ENCODE data around the gene POLR2A.

The POLR2A gene

DNA sequence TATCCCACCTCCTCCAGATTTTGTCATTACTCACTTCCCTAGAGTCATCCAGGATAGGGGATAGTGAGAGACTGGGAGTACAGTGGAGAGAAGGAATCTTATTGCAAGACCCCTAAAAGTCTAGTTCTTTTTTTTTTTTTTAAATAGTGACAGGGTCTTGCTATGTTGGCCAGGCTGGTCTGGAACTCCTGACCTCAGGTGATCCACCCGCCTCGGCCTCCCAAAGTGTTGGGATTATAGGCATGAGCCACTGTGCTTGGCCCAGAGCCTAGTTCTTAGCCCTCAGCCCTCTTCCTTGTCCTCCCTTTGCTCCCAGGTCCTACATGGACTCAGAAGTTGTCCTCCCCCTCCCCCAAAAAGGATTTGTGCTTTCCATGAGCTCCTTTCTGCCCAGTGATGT is 42.0 kb upstream of the POLR2A start:
- Histone ChIP-seq H3K4ac (ENCODE audit: low read depth, low read length) (no peak overlapping the region), H4K8ac (ENCODE audit: low read depth, low read length) (no peak overlapping the region), H3K4me2 (ENCODE audit: low read length) (no peak overlapping the region), H3K36me3 (ENCODE audit: control insufficient read depth, insufficient read depth, low read length) (no peaks in the 10 kb centered on the region), H2AK5ac (ENCODE audit: low read length) (no peak overlapping the region), H2BK120ac (ENCODE audit: low read depth, low read length) (no peak overlapping the region), H3K79me2 (ENCODE audit: control insufficient read depth, insufficient read depth, low read length) (no peaks in the 10 kb centered on the region), H4K5ac (ENCODE audit: low read length) (no peak overlapping the region), H3K4me1 (ENCODE audit: control insufficient read depth, low read depth, low read length) (peaks cover 5% of the 10 kb centered on the region), H2BK15ac (replicated peaks; ENCODE audit: low read depth) (no peak overlapping the region), H3K79me1 (ENCODE audit: low read length) (no peaks in the 10 kb centered on the region), H3K18ac (ENCODE audit: low read length) (no peak overlapping the region), H3K9ac (ENCODE audit: low read length) (no peak overlapping the region), H3K27me3 (ENCODE audit: insufficient read depth, low read length, poor library complexity) (peaks cover 9% of the 10 kb centered on the region), H3K27ac (ENCODE audit: low read depth, low read length) (no peak overlapping the region), H3K4me3 (ENCODE audit: low read length) (no peak overlapping the region), H3K23ac (ENCODE audit: low read length) (no peak overlapping the region), H3K56ac (ENCODE audit: low read length) (no peak overlapping the region), H2BK5ac (ENCODE audit: low read length) (no peak overlapping the region)
- no CpG with 5 or more reads among the region's 2 CpGs for WGBS (ENCODE audit: extremely low coverage, insufficient coverage, low lambda C conversion rate)
- no peak for DNase-seq

- Histone ChIP-seq H3K9ac (ENCODE audit: low read length) (no peak overlapping the region), H3K4me1 (ENCODE audit: control insufficient read depth, low read depth, low read length) (peaks cover 2% of the 10 kb centered on the region), H4K8ac (ENCODE audit: low read depth, low read length) (no peak overlapping the region), H3K4ac (ENCODE audit: low read depth, low read length) (no peak overlapping the region), H3K4me3 (ENCODE audit: low read length) (no peak overlapping the region), H3K79me2 (ENCODE audit: control insufficient read depth, insufficient read depth, low read length) (no peaks in the 10 kb centered on the region), H3K4me2 (ENCODE audit: low read length) (no peak overlapping the region), H3K27me3 (ENCODE audit: insufficient read depth, low read length, poor library complexity) (peaks cover 4% of the 10 kb centered on the region), H3K18ac (ENCODE audit: low read length) (no peak overlapping the region), H3K23ac (ENCODE audit: low read length) (no peak overlapping the region), H2BK120ac (ENCODE audit: low read depth, low read length) (no peak overlapping the region), H2BK15ac (replicated peaks; ENCODE audit: low read depth) (no peak overlapping the region), H3K79me1 (ENCODE audit: low read length) (no peaks in the 10 kb centered on the region), H3K36me3 (ENCODE audit: control insufficient read depth, insufficient read depth, low read length) (no peaks in the 10 kb centered on the region), H2AK5ac (ENCODE audit: low read length) (no peak overlapping the region), H4K5ac (ENCODE audit: low read length) (no peak overlapping the region), H3K56ac (ENCODE audit: low read length) (no peak overlapping the region), H2BK5ac (ENCODE audit: low read length) (no peak overlapping the region), H3K27ac (ENCODE audit: low read depth, low read length) (no peak overlapping the region)
- no CpG with 5 or more reads among the region's 7 CpGs for WGBS (ENCODE audit: extremely low coverage, insufficient coverage, low lambda C conversion rate)
- no peak for DNase-seq
These were observed 40.4 kb upstream of the POLR2A start for GRCh38 chr17:7443499-7444485.

GRCh38 chr17:7444682-7445618 is 39.2 kb upstream of the POLR2A start, which contains the start of gene CHRNB1:
Gene CHRNB1 (plus strand): TSS chr17:7445061. CDS start chr17:7445128, 67 bp downstream.
- Histone ChIP-seq H3K4ac (ENCODE audit: low read depth, low read length) (no peak within 1 kb of the TSS), H3K4me2 (ENCODE audit: low read length) (peak within 1 kb of the TSS; percentile 83), H4K8ac (ENCODE audit: low read depth, low read length) (no peak within 1 kb of the TSS), H4K5ac (ENCODE audit: low read length) (no peak within 1 kb of the TSS), H2AK5ac (ENCODE audit: low read length) (no peak within 1 kb of the TSS), H2BK15ac (replicated peaks; ENCODE audit: low read depth) (no peak within 1 kb of the TSS), H2BK120ac (ENCODE audit: low read depth, low read length) (no peak within 1 kb of the TSS), H3K4me3 (ENCODE audit: low read length) (peak within 1 kb of the TSS; percentile 17), H3K4me1 (ENCODE audit: control insufficient read depth, low read depth, low read length) (peaks cover 2% of the 10 kb centered on the region), H3K9ac (ENCODE audit: low read length) (peak within 1 kb of the TSS; percentile 50), H3K36me3 (ENCODE audit: control insufficient read depth, insufficient read depth, low read length) (no peaks in the 10 kb centered on the region), H3K56ac (ENCODE audit: low read length) (peak within 1 kb of the TSS; percentile 89), H3K79me2 (ENCODE audit: control insufficient read depth, insufficient read depth, low read length) (no peaks in the 10 kb centered on the region), H3K79me1 (ENCODE audit: low read length) (no peaks in the 10 kb centered on the region), H3K23ac (ENCODE audit: low read length) (no peak within 1 kb of the TSS), H3K27me3 (ENCODE audit: insufficient read depth, low read length, poor library complexity) (no peaks in the 10 kb centered on the region), H2BK5ac (ENCODE audit: low read length) (no peak within 1 kb of the TSS), H3K27ac (ENCODE audit: low read depth, low read length) (no peak within 1 kb of the TSS), H3K18ac (ENCODE audit: low read length) (no peak within 1 kb of the TSS)
- WGBS (ENCODE audit: extremely low coverage, insufficient coverage, low lambda C conversion rate), result no CpG with 5 or more reads among the region's 51 CpGs
- DNase-seq, result peak; percentile 87

DNA sequence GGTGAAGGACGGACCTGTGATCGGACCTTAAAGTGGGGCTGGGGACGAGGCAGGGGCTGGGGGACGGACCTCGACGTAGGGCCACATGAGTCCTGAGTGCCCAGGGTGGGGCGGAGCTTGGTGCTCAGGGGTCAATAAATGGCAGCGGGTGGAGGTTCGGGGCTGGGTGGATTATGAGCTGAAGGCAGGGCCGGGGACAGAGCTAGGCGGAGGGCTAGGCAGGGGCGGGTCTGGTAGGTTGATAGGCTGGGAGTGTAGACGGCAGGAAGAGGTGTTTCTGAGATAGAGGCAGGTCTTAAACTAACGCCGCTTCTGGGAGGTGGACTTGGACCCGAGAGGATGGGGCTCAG is 38.6 kb upstream of the POLR2A start:
- peaks cover 2% of the 10 kb centered on the region for H3K4me1 ChIP-seq (ENCODE audit: control insufficient read depth, low read depth, low read length)
- no peaks in the 10 kb centered on the region for H3K27me3 ChIP-seq (ENCODE audit: insufficient read depth, low read length, poor library complexity)
- no peak overlapping the region for H3K4ac ChIP-seq (ENCODE audit: low read depth, low read length)
- no peaks in the 10 kb centered on the region for H3K36me3 ChIP-seq (ENCODE audit: control insufficient read depth, insufficient read depth, low read length)
- peak overlapping the region; percentile 10 for H3K4me3 ChIP-seq (ENCODE audit: low read length)
- peak overlapping the region; percentile 89 for H3K56ac ChIP-seq (ENCODE audit: low read length)
- H3K4me2 ChIP-seq (ENCODE audit: low read length), result peak overlapping the region; percentile 83
- H3K27ac ChIP-seq (ENCODE audit: low read depth, low read length), result no peak overlapping the region
- H3K23ac ChIP-seq (ENCODE audit: low read length), result no peak overlapping the region
- no peak overlapping the region for H4K5ac ChIP-seq (ENCODE audit: low read length)
- peak overlapping the region; percentile 50 for H3K9ac ChIP-seq (ENCODE audit: low read length)
- no peak overlapping the region for H2BK120ac ChIP-seq (ENCODE audit: low read depth, low read length)
- H3K18ac ChIP-seq (ENCODE audit: low read length), result no peak overlapping the region
- WGBS (ENCODE audit: extremely low coverage, insufficient coverage, low lambda C conversion rate), result no CpG with 5 or more reads among the region's 16 CpGs
- no peak overlapping the region for H2AK5ac ChIP-seq (ENCODE audit: low read length)
- DNase-seq, result peak; percentile 88
- no peak overlapping the region for H4K8ac ChIP-seq (ENCODE audit: low read depth, low read length)
- no peaks in the 10 kb centered on the region for H3K79me1 ChIP-seq (ENCODE audit: low read length)
- H2BK15ac ChIP-seq (replicated peaks; ENCODE audit: low read depth), result no peak overlapping the region
- no peaks in the 10 kb centered on the region for H3K79me2 ChIP-seq (ENCODE audit: control insufficient read depth, insufficient read depth, low read length)
- H2BK5ac ChIP-seq (ENCODE audit: low read length), result no peak overlapping the region

DNA sequence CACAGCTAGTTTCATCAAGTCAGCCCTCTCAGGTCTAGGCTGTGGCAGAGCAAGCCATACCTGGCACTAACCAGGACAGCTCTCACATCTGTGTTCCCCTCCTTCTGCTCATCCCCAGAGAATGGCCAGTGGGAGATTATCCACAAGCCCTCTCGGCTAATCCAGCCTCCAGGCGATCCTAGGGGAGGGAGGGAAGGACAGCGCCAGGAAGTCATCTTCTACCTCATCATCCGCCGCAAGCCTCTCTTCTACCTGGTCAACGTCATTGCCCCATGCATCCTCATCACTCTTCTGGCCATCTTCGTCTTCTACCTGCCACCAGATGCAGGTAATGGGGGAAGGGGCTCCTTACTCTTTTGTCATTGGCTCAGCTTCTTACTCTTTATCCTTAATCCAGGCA is 35.7 kb upstream of the POLR2A start:
- DNase-seq, result no peak
- WGBS (ENCODE audit: extremely low coverage, insufficient coverage, low lambda C conversion rate), result no CpG with 5 or more reads among the region's 7 CpGs
- Histone ChIP-seq H3K18ac (ENCODE audit: low read length) (no peak overlapping the region), H2BK15ac (replicated peaks; ENCODE audit: low read depth) (no peak overlapping the region), H3K4me3 (ENCODE audit: low read length) (no peak overlapping the region), H3K4me1 (ENCODE audit: control insufficient read depth, low read depth, low read length) (no peaks in the 10 kb centered on the region), H4K8ac (ENCODE audit: low read depth, low read length) (no peak overlapping the region), H2BK120ac (ENCODE audit: low read depth, low read length) (no peak overlapping the region), H3K23ac (ENCODE audit: low read length) (no peak overlapping the region), H3K79me1 (ENCODE audit: low read length) (no peaks in the 10 kb centered on the region), H3K27me3 (ENCODE audit: insufficient read depth, low read length, poor library complexity) (no peaks in the 10 kb centered on the region), H2AK5ac (ENCODE audit: low read length) (no peak overlapping the region), H3K9ac (ENCODE audit: low read length) (no peak overlapping the region), H3K4me2 (ENCODE audit: low read length) (no peak overlapping the region), H3K79me2 (ENCODE audit: control insufficient read depth, insufficient read depth, low read length) (no peaks in the 10 kb centered on the region), H2BK5ac (ENCODE audit: low read length) (no peak overlapping the region), H3K56ac (ENCODE audit: low read length) (no peak overlapping the region), H3K4ac (ENCODE audit: low read depth, low read length) (no peak overlapping the region), H3K36me3 (ENCODE audit: control insufficient read depth, insufficient read depth, low read length) (no peaks in the 10 kb centered on the region), H3K27ac (ENCODE audit: low read depth, low read length) (no peak overlapping the region), H4K5ac (ENCODE audit: low read length) (no peak overlapping the region)
